HepG2 (cell line): ENCODE results near the gene ENAH. TPM values are rescaled to one million over a fixed set of nuclear protein-coding genes. Genes with fewer than 3 reads are reported as not detected.

Experiments used
- ELF3 ChIP-seq: IDR thresholded peaks from 2 replicates; pipeline ENCODE4 v1.6.1; 2016; ENCODE audit warnings: missing genetic modification reagents, missing compliant biosample characterization
- FOSL2 ChIP-seq: sonication (generic); formaldehyde crosslinking; IDR thresholded peaks from 2 replicates; pipeline ENCODE4 v1.4.0; 2020; ENCODE audit warnings: missing genetic modification reagents
- FOXA1 ChIP-seq, 2 experiments: fragments of 450-650 bp in 1 of 2; sonication (generic) in 1 of 2; formaldehyde crosslinking in 1 of 2; IDR thresholded peaks; 2 replicates each; pipeline versions ENCODE4 v1.4.0 to v1.6.1; 2016 to 2020; ENCODE audit warnings: missing genetic modification reagents in 1 of 2
- GATAD2A ChIP-seq: IDR thresholded peaks from 2 replicates; pipeline ENCODE4 v1.6.1; 2016
- HMG20A ChIP-seq: IDR thresholded peaks from 2 replicates; pipeline ENCODE4 v1.6.1; 2016; ENCODE audit warnings: borderline replicate concordance
- MZF1 ChIP-seq: sonication (generic); formaldehyde crosslinking; IDR thresholded peaks from 2 replicates; pipeline ENCODE4 v1.8.1; 2023; ENCODE audit warnings: mild to moderate bottlenecking, missing genetic modification reagents, borderline replicate concordance
- SOX13 ChIP-seq, 3 experiments: fragments of 450-650 bp in 1 of 3; sonication (generic) in 1 of 3; formaldehyde crosslinking in 1 of 3; IDR thresholded peaks in 2 of 3; conservative IDR thresholded peaks in 1 of 3; 2 replicates each; pipeline versions ENCODE4 v1.5.0 to v1.6.1; 2016 to 2020; ENCODE audit warnings: antibody characterized with exemption in 1 of 3, mild to moderate bottlenecking in 1 of 3, missing compliant biosample characterization in 1 of 3, missing genetic modification reagents in 1 of 3, moderate library complexity in 1 of 3
- TCF7 ChIP-seq: sonication (generic); IDR thresholded peaks from 2 replicates; pipeline ENCODE4 v1.6.1; 2016; ENCODE audit warnings: antibody characterized with exemption, low read depth
- TEAD3 ChIP-seq: optimal IDR thresholded peaks from 2 replicates; pipeline ENCODE3; 2016; ENCODE audit warnings: borderline replicate concordance
- ZNF12 ChIP-seq: sonication (generic); formaldehyde crosslinking; IDR thresholded peaks from 2 replicates; pipeline ENCODE4 v1.5.0; 2020; ENCODE audit warnings: missing genetic modification reagents
- ZNF335 ChIP-seq: sonication (generic); formaldehyde crosslinking; IDR thresholded peaks from 2 replicates; pipeline ENCODE4 v1.4.0; 2020; ENCODE audit warnings: missing genetic modification reagents
- ZNF33B ChIP-seq: sonication (generic); formaldehyde crosslinking; IDR thresholded peaks from 2 replicates; pipeline ENCODE4 v1.5.1; 2020; ENCODE audit warnings: mild to moderate bottlenecking, missing genetic modification reagents
- ZNF768 ChIP-seq: sonication (generic); formaldehyde crosslinking; IDR thresholded peaks from 2 replicates; pipeline ENCODE4 v1.4.0; 2020; ENCODE audit warnings: missing genetic modification reagents
- polyA plus RNA-seq, 8 experiments: library from polyadenylated mRNA; depleted of rRNA in 3 of 8; stranded (reverse) in 7 of 8; unstranded in 1 of 8; fragments of >200 nt; fragmentation: Illumina TruSeq in 4 of 8; extraction: Trizol in 4 of 8; gene quantifications; 2 replicates each; pipeline versions ENCODE4 v1.2.1 to v1.2.3, GENCODE V29; 2011 to 2016; ENCODE audit warnings: low read depth in 4 of 8, missing spikeins in 1 of 8, mixed read lengths in 1 of 8; ENCODE audit not compliant: insufficient read depth in 1 of 8
- total RNA-seq, 5 experiments: library from RNA; depleted of rRNA; stranded (reverse); fragments of >200 nt; fragmentation: Illumina TruSeq; extraction: Trizol; gene quantifications; 2 replicates each; pipeline ENCODE4 v1.2.3, GENCODE V29; 2016; ENCODE audit warnings: low read depth in 1 of 5
- TF ChIP-seq, protein P1 (sequence below): sonication (generic); formaldehyde crosslinking; conservative IDR thresholded peaks from 2 replicates; pipeline ENCODE4 v1.4.0; 2020; ENCODE audit warnings: mild to moderate bottlenecking, missing genetic modification reagents, moderate library complexity
- TF ChIP-seq, protein P2 (sequence below): sonication (generic); formaldehyde crosslinking; IDR thresholded peaks from 2 replicates; pipeline ENCODE4 v1.4.0; 2020; ENCODE audit warnings: missing genetic modification reagents
- TF ChIP-seq, protein P3 (sequence below): sonication (generic); formaldehyde crosslinking; IDR thresholded peaks from 2 replicates; pipeline ENCODE4 v1.5.1; 2020; ENCODE audit warnings: missing genetic modification reagents, mild to moderate bottlenecking, borderline replicate concordance
- TF ChIP-seq, protein P4 (sequence below): IDR thresholded peaks from 2 replicates; pipeline ENCODE4 v1.6.1; 2016; ENCODE audit warnings: mild to moderate bottlenecking

Gene ENAH
- total and polyA plus RNA-seq, 2 of the 13 experiments (the other 11 are each of a cell fraction or from before 2014, with no cell fraction given), result 22.1 to 58.3 TPM

DNA sequence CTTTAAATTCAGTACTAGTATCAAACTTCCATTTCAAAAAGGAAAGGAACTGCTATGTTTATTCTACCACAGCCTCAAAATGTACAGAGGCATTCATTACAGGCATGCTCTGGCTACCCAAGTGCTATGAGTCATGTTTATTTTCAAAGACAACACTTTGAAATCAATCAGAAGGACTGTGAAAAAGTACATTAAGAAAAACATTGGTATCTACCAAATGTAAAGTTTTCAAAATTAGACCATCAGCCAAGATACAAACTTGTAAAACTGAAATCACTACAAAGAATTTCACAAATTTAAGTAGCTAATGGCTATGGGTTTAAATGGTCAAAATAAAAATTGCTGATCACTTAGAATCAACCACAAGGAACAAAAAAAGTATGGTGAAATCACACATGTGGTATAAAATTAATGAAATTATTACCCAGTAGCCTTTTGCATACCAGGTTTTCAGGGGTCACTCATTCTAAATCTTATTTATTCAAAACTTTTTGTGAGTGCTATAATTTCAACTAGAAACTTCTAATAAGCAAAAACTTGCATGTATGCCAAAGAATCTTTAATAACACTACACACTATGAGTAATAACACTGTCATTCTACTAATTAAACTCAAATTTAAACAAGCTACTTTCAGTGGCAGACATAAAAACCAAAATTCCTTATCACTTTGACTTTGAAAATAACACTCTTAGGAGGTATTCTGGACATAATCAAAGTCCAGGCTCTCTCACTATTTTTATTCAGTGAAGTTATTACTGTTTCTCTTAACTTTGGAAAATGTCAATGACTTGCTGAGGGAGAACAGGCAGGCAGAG lies 49.2 kb downstream of the ENAH start (continued):
- TF ChIP-seq, protein P1, sequence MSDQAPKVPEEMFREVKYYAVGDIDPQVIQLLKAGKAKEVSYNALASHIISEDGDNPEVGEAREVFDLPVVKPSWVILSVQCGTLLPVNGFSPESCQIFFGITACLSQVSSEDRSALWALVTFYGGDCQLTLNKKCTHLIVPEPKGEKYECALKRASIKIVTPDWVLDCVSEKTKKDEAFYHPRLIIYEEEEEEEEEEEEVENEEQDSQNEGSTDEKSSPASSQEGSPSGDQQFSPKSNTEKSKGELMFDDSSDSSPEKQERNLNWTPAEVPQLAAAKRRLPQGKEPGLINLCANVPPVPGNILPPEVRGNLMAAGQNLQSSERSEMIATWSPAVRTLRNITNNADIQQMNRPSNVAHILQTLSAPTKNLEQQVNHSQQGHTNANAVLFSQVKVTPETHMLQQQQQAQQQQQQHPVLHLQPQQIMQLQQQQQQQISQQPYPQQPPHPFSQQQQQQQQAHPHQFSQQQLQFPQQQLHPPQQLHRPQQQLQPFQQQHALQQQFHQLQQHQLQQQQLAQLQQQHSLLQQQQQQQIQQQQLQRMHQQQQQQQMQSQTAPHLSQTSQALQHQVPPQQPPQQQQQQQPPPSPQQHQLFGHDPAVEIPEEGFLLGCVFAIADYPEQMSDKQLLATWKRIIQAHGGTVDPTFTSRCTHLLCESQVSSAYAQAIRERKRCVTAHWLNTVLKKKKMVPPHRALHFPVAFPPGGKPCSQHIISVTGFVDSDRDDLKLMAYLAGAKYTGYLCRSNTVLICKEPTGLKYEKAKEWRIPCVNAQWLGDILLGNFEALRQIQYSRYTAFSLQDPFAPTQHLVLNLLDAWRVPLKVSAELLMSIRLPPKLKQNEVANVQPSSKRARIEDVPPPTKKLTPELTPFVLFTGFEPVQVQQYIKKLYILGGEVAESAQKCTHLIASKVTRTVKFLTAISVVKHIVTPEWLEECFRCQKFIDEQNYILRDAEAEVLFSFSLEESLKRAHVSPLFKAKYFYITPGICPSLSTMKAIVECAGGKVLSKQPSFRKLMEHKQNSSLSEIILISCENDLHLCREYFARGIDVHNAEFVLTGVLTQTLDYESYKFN (CRISPR knock-in tag), result peak; percentile 33; the same call in 1 of the 2 replicates
- TF ChIP-seq, protein P2, sequence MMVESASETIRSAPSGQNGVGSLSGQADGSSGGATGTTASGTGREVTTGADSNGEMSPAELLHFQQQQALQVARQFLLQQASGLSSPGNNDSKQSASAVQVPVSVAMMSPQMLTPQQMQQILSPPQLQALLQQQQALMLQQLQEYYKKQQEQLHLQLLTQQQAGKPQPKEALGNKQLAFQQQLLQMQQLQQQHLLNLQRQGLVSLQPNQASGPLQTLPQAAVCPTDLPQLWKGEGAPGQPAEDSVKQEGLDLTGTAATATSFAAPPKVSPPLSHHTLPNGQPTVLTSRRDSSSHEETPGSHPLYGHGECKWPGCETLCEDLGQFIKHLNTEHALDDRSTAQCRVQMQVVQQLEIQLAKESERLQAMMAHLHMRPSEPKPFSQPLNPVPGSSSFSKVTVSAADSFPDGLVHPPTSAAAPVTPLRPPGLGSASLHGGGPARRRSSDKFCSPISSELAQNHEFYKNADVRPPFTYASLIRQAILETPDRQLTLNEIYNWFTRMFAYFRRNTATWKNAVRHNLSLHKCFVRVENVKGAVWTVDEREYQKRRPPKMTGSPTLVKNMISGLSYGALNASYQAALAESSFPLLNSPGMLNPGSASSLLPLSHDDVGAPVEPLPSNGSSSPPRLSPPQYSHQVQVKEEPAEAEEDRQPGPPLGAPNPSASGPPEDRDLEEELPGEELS (CRISPR knock-in tag), result peak; percentile 51
- TF ChIP-seq TEAD3 (CRISPR knock-in tag), result peak; percentile 39
- TF ChIP-seq ZNF768 (CRISPR knock-in tag), result no peak
- TF ChIP-seq ZNF335 (CRISPR knock-in tag), result peak; percentile 95
- peak; percentile 62 for TF ChIP-seq GATAD2A (CRISPR knock-in tag)
- no peak for TF ChIP-seq ZNF33B (CRISPR knock-in tag)
- TF ChIP-seq ZNF12 (CRISPR knock-in tag), result no peak
- peak; percentile 42; the same call in 1 of the 2 replicates for TF ChIP-seq TCF7
- TF ChIP-seq SOX13 (IDR thresholded peaks at IDR 0.05), result no peak
- TF ChIP-seq SOX13 (CRISPR knock-in tag; conservative IDR thresholded peaks at IDR 0.05 in 1 of 2, IDR thresholded peaks at IDR 0.05 in 1 of 2), result peak in 1 of 2 experiments; percentile 28; a peak in 1 of 4 replicates
- no peak for TF ChIP-seq MZF1 (CRISPR knock-in tag)
- no peak for TF ChIP-seq FOXA1 (IDR thresholded peaks at IDR 0.05)
- TF ChIP-seq FOXA1 (CRISPR knock-in tag; IDR thresholded peaks at IDR 0.05), result peak; percentile 63
- TF ChIP-seq, protein P3, sequence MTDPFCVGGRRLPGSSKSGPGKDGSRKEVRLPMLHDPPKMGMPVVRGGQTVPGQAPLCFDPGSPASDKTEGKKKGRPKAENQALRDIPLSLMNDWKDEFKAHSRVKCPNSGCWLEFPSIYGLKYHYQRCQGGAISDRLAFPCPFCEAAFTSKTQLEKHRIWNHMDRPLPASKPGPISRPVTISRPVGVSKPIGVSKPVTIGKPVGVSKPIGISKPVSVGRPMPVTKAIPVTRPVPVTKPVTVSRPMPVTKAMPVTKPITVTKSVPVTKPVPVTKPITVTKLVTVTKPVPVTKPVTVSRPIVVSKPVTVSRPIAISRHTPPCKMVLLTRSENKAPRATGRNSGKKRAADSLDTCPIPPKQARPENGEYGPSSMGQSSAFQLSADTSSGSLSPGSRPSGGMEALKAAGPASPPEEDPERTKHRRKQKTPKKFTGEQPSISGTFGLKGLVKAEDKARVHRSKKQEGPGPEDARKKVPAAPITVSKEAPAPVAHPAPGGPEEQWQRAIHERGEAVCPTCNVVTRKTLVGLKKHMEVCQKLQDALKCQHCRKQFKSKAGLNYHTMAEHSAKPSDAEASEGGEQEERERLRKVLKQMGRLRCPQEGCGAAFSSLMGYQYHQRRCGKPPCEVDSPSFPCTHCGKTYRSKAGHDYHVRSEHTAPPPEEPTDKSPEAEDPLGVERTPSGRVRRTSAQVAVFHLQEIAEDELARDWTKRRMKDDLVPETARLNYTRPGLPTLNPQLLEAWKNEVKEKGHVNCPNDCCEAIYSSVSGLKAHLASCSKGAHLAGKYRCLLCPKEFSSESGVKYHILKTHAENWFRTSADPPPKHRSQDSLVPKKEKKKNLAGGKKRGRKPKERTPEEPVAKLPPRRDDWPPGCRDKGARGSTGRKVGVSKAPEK (CRISPR knock-in tag), result no peak
- TF ChIP-seq ELF3, result peak; percentile 34; the same call in 1 of the 2 replicates
- TF ChIP-seq, protein P4, sequence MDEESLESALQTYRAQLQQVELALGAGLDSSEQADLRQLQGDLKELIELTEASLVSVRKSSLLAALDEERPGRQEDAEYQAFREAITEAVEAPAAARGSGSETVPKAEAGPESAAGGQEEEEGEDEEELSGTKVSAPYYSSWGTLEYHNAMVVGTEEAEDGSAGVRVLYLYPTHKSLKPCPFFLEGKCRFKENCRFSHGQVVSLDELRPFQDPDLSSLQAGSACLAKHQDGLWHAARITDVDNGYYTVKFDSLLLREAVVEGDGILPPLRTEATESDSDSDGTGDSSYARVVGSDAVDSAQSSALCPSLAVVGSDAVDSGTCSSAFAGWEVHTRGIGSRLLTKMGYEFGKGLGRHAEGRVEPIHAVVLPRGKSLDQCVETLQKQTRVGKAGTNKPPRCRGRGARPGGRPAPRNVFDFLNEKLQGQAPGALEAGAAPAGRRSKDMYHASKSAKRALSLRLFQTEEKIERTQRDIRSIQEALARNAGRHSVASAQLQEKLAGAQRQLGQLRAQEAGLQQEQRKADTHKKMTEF (CRISPR knock-in tag), result 0 out of 2 replicates have a peak, but pooled peaks have one; percentile 23
- TF ChIP-seq HMG20A, result peak; percentile 60; the same call in 1 of the 2 replicates
- TF ChIP-seq FOSL2 (CRISPR knock-in tag), result peak; percentile 67; the same call in 1 of the 2 replicates
